ENCODE results near the gene UCHL5.
A peak's percentile ranks its signal among the peaks of the same experiment; 100 is the strongest.

Gene UCHL5

DNA sequence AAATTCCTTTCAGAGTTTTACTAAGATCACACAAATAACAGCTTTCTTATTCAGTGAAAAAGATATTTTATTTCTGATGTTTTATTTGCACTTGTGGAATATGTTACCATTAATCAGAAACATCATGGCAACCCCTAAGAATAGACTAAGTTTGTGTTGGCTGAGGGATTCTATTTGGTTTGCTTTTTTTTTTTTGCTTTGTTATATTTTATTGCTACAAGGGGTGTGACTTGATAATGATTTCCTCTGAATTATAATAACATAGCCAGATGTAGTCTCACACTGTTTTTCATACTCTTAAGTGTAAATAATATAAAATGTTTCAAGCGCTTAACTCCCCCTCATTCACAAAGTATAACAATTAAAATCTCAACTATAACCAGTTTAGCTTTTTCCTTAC lies 26.1 kb upstream of the UCHL5 start:
- DNase-seq, result no peak
- WGBS (ENCODE audit: extremely low coverage, insufficient coverage, low lambda C conversion rate), result 100% methylated on average over 1 of the region's 1 CpG
- Histone ChIP-seq H3K4me1 (ENCODE audit: control insufficient read depth, low read depth, low read length) (no peaks in the 10 kb centered on the region), H3K79me1 (ENCODE audit: low read length) (no peaks in the 10 kb centered on the region), H2BK5ac (ENCODE audit: low read length) (no peak overlapping the region), H3K23ac (ENCODE audit: low read length) (no peak overlapping the region), H3K9ac (ENCODE audit: low read length) (no peak overlapping the region), H3K4ac (ENCODE audit: low read depth, low read length) (no peak overlapping the region), H3K56ac (ENCODE audit: low read length) (no peak overlapping the region), H3K27me3 (ENCODE audit: insufficient read depth, low read length, poor library complexity) (no peaks in the 10 kb centered on the region), H4K8ac (ENCODE audit: low read depth, low read length) (no peak overlapping the region), H3K27ac (ENCODE audit: low read depth, low read length) (no peak overlapping the region), H2BK120ac (ENCODE audit: low read depth, low read length) (no peak overlapping the region), H2AK5ac (ENCODE audit: low read length) (no peak overlapping the region), H3K36me3 (ENCODE audit: control insufficient read depth, insufficient read depth, low read length) (no peaks in the 10 kb centered on the region), H2BK15ac (replicated peaks; ENCODE audit: low read depth) (no peak overlapping the region), H3K4me3 (ENCODE audit: low read length) (no peak overlapping the region), H3K4me2 (ENCODE audit: low read length) (no peak overlapping the region), H3K18ac (ENCODE audit: low read length) (no peak overlapping the region), H3K79me2 (ENCODE audit: control insufficient read depth, insufficient read depth, low read length) (no peaks in the 10 kb centered on the region), H4K5ac (ENCODE audit: low read length) (no peak overlapping the region)

DNA sequence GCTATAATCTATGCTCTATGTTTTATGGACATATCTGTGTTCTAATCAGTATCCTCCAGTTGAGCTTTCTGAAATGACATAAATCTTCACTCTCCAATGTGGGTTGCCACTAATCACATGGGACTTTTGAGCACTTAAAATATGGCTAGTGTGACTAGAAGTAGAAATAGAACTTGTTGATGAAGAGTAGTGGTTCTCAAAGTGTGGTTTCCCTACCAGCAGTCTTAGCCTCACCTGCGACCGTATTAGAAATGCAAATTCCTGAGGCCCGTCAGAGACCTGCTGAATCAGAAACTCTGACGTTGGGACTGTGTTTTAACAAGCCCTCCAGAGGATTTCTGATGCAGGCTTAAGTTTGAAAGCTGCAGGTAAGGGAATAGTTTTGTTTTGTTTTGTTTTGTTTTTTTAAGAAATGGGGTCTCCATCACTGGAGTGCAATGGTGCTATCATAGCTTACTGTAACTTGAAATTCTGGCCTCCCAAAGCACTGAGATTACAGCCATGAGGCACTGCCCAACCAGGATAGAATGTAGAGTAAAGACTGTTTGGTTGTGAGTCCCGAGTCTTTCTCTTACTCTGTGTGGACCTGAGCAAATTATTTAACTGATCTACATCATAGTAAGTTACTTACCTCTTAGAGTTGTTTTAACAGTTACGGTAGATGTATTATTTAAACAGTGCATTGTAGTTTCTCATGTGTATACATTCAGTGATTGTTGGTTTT lies 24.4 kb upstream of the UCHL5 start:
- H3K4me2 ChIP-seq (ENCODE audit: low read length), result no peak overlapping the region
- H2BK15ac ChIP-seq (replicated peaks; ENCODE audit: low read depth), result no peak overlapping the region
- H3K79me2 ChIP-seq (ENCODE audit: control insufficient read depth, insufficient read depth, low read length), result no peaks in the 10 kb centered on the region
- no peak overlapping the region for H3K56ac ChIP-seq (ENCODE audit: low read length)
- H3K79me1 ChIP-seq (ENCODE audit: low read length), result no peaks in the 10 kb centered on the region
- H3K9ac ChIP-seq (ENCODE audit: low read length), result no peak overlapping the region
- no CpG with 5 or more reads among the region's 6 CpGs for WGBS (ENCODE audit: extremely low coverage, insufficient coverage, low lambda C conversion rate)
- no peak overlapping the region for H2BK5ac ChIP-seq (ENCODE audit: low read length)
- H3K27me3 ChIP-seq (ENCODE audit: insufficient read depth, low read length, poor library complexity), result no peaks in the 10 kb centered on the region
- H3K4me3 ChIP-seq (ENCODE audit: low read length), result no peak overlapping the region
- no peak overlapping the region for H2AK5ac ChIP-seq (ENCODE audit: low read length)
- no peaks in the 10 kb centered on the region for H3K36me3 ChIP-seq (ENCODE audit: control insufficient read depth, insufficient read depth, low read length)
- H4K5ac ChIP-seq (ENCODE audit: low read length), result no peak overlapping the region
- H2BK120ac ChIP-seq (ENCODE audit: low read depth, low read length), result no peak overlapping the region
- no peak overlapping the region for H3K4ac ChIP-seq (ENCODE audit: low read depth, low read length)
- no peak overlapping the region for H3K27ac ChIP-seq (ENCODE audit: low read depth, low read length)
- no peak overlapping the region for H3K23ac ChIP-seq (ENCODE audit: low read length)
- DNase-seq, result no peak
- no peak overlapping the region for H4K8ac ChIP-seq (ENCODE audit: low read depth, low read length)
- H3K4me1 ChIP-seq (ENCODE audit: control insufficient read depth, low read depth, low read length), result no peaks in the 10 kb centered on the region
- no peak overlapping the region for H3K18ac ChIP-seq (ENCODE audit: low read length)

DNA sequence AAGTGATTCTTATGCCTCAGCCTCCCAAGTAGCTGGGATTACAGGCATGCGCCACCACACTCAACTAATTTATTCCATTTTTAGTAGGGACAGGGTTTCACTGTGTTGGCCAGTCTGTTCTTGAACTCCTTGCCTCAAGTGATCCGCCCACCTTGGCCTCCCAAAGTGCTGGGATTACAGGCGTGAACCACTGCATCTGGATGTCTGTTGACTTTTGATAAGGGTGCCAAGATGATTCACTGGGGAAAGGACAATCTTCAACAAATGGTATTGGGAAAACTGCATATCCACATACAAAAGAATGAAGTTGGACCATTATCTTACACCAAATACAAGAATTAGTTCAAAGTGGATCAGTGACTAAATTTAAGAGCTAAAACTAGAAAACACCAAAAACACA lies 20.0 kb upstream of the UCHL5 start:
- Histone ChIP-seq H3K4me2 (ENCODE audit: low read length) (no peak overlapping the region), H2BK120ac (ENCODE audit: low read depth, low read length) (no peak overlapping the region), H3K27me3 (ENCODE audit: insufficient read depth, low read length, poor library complexity) (no peaks in the 10 kb centered on the region), H4K5ac (ENCODE audit: low read length) (no peak overlapping the region), H3K9ac (ENCODE audit: low read length) (no peak overlapping the region), H2BK15ac (replicated peaks; ENCODE audit: low read depth) (no peak overlapping the region), H3K4me3 (ENCODE audit: low read length) (no peak overlapping the region), H3K56ac (ENCODE audit: low read length) (no peak overlapping the region), H2AK5ac (ENCODE audit: low read length) (no peak overlapping the region), H3K18ac (ENCODE audit: low read length) (no peak overlapping the region), H3K4me1 (ENCODE audit: control insufficient read depth, low read depth, low read length) (no peaks in the 10 kb centered on the region), H3K23ac (ENCODE audit: low read length) (no peak overlapping the region), H4K8ac (ENCODE audit: low read depth, low read length) (no peak overlapping the region), H2BK5ac (ENCODE audit: low read length) (no peak overlapping the region), H3K36me3 (ENCODE audit: control insufficient read depth, insufficient read depth, low read length) (no peaks in the 10 kb centered on the region), H3K27ac (ENCODE audit: low read depth, low read length) (no peak overlapping the region), H3K79me2 (ENCODE audit: control insufficient read depth, insufficient read depth, low read length) (peaks cover 3% of the 10 kb centered on the region), H3K79me1 (ENCODE audit: low read length) (peaks cover 2% of the 10 kb centered on the region), H3K4ac (ENCODE audit: low read depth, low read length) (no peak overlapping the region)
- DNase-seq, result peak; percentile 20
- no CpG with 5 or more reads among the region's 3 CpGs for WGBS (ENCODE audit: extremely low coverage, insufficient coverage, low lambda C conversion rate)

GRCh38 chr1:193077991-193078390 lies 18.8 kb upstream of the UCHL5 start:
- no peak overlapping the region for H2BK5ac ChIP-seq (ENCODE audit: low read length)
- no peak overlapping the region for H2BK120ac ChIP-seq (ENCODE audit: low read depth, low read length)

DNA sequence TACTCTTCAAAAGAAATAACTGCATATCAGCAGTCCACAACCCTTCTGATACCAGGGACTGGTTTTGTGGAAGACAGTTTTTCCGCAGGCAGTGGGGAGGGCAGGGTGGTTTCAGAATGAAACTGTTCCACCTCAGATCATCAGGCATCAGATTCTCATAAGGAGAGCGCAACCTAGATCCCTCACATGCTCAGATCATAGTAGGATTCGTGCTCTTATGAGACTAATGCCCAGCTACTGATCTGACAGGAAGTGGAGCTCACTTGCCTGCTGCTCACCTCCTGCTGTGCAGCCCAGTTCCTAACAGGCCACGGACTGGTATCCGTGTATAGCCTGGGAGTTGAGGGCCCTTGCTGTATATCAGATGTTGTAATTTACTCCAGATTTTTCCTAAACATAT lies 11.8 kb upstream of the UCHL5 start:
- Histone ChIP-seq H2BK5ac (ENCODE audit: low read length) (no peak overlapping the region), H3K79me1 (ENCODE audit: low read length) (peaks cover 14% of the 10 kb centered on the region), H4K5ac (ENCODE audit: low read length) (no peak overlapping the region), H3K36me3 (ENCODE audit: control insufficient read depth, insufficient read depth, low read length) (no peaks in the 10 kb centered on the region), H3K4me1 (ENCODE audit: control insufficient read depth, low read depth, low read length) (peaks cover 2% of the 10 kb centered on the region), H3K56ac (ENCODE audit: low read length) (no peak overlapping the region), H3K18ac (ENCODE audit: low read length) (no peak overlapping the region), H3K4me2 (ENCODE audit: low read length) (no peak overlapping the region), H3K4ac (ENCODE audit: low read depth, low read length) (no peak overlapping the region), H3K27me3 (ENCODE audit: insufficient read depth, low read length, poor library complexity) (no peaks in the 10 kb centered on the region), H3K9ac (ENCODE audit: low read length) (no peak overlapping the region), H3K4me3 (ENCODE audit: low read length) (no peak overlapping the region), H2BK120ac (ENCODE audit: low read depth, low read length) (no peak overlapping the region), H4K8ac (ENCODE audit: low read depth, low read length) (no peak overlapping the region), H2BK15ac (replicated peaks; ENCODE audit: low read depth) (no peak overlapping the region), H3K23ac (ENCODE audit: low read length) (no peak overlapping the region), H3K27ac (ENCODE audit: low read depth, low read length) (no peak overlapping the region), H2AK5ac (ENCODE audit: low read length) (no peak overlapping the region), H3K79me2 (ENCODE audit: control insufficient read depth, insufficient read depth, low read length) (peaks cover 15% of the 10 kb centered on the region)
- WGBS (ENCODE audit: extremely low coverage, insufficient coverage, low lambda C conversion rate), result no CpG with 5 or more reads among the region's 5 CpGs
- DNase-seq, result peak; percentile 56

More at GRCh38 chr1:193077991-193078390, 18.8 kb upstream of the UCHL5 start:
- no peaks in the 10 kb centered on the region for H3K4me1 ChIP-seq (ENCODE audit: control insufficient read depth, low read depth, low read length)
- H2AK5ac ChIP-seq (ENCODE audit: low read length), result no peak overlapping the region
- no peaks in the 10 kb centered on the region for H3K36me3 ChIP-seq (ENCODE audit: control insufficient read depth, insufficient read depth, low read length)
- no peak overlapping the region for H4K8ac ChIP-seq (ENCODE audit: low read depth, low read length)
- no peak overlapping the region for H3K4me2 ChIP-seq (ENCODE audit: low read length)
- no peak overlapping the region for H3K4ac ChIP-seq (ENCODE audit: low read depth, low read length)
- no peak overlapping the region for H3K18ac ChIP-seq (ENCODE audit: low read length)
- DNase-seq, result no peak
- no peaks in the 10 kb centered on the region for H3K27me3 ChIP-seq (ENCODE audit: insufficient read depth, low read length, poor library complexity)
- no peak overlapping the region for H4K5ac ChIP-seq (ENCODE audit: low read length)
- peaks cover 5% of the 10 kb centered on the region for H3K79me2 ChIP-seq (ENCODE audit: control insufficient read depth, insufficient read depth, low read length)
- H3K27ac ChIP-seq (ENCODE audit: low read depth, low read length), result no peak overlapping the region
- no peak overlapping the region for H2BK15ac ChIP-seq (replicated peaks; ENCODE audit: low read depth)
- no peak overlapping the region for H3K56ac ChIP-seq (ENCODE audit: low read length)
- no peak overlapping the region for H3K9ac ChIP-seq (ENCODE audit: low read length)
- no peak overlapping the region for H3K4me3 ChIP-seq (ENCODE audit: low read length)
- peaks cover 2% of the 10 kb centered on the region for H3K79me1 ChIP-seq (ENCODE audit: low read length)
- no peak overlapping the region for H3K23ac ChIP-seq (ENCODE audit: low read length)

GRCh38 chr1:193070386-193070753 lies 11.2 kb upstream of the UCHL5 start:
- Histone ChIP-seq H2BK5ac (ENCODE audit: low read length) (no peak overlapping the region), H3K79me2 (ENCODE audit: control insufficient read depth, insufficient read depth, low read length) (peaks cover 15% of the 10 kb centered on the region), H3K27me3 (ENCODE audit: insufficient read depth, low read length, poor library complexity) (no peaks in the 10 kb centered on the region), H2AK5ac (ENCODE audit: low read length) (no peak overlapping the region), H4K5ac (ENCODE audit: low read length) (no peak overlapping the region), H3K18ac (ENCODE audit: low read length) (no peak overlapping the region), H3K9ac (ENCODE audit: low read length) (no peak overlapping the region), H3K56ac (ENCODE audit: low read length) (no peak overlapping the region), H3K4me2 (ENCODE audit: low read length) (no peak overlapping the region), H3K27ac (ENCODE audit: low read depth, low read length) (no peak overlapping the region), H3K23ac (ENCODE audit: low read length) (no peak overlapping the region), H4K8ac (ENCODE audit: low read depth, low read length) (no peak overlapping the region), H3K79me1 (ENCODE audit: low read length) (peaks cover 14% of the 10 kb centered on the region), H3K4me1 (ENCODE audit: control insufficient read depth, low read depth, low read length) (peaks cover 2% of the 10 kb centered on the region), H2BK120ac (ENCODE audit: low read depth, low read length) (no peak overlapping the region), H2BK15ac (replicated peaks; ENCODE audit: low read depth) (no peak overlapping the region), H3K4ac (ENCODE audit: low read depth, low read length) (no peak overlapping the region), H3K4me3 (ENCODE audit: low read length) (no peak overlapping the region), H3K36me3 (ENCODE audit: control insufficient read depth, insufficient read depth, low read length) (no peaks in the 10 kb centered on the region)
- WGBS (ENCODE audit: extremely low coverage, insufficient coverage, low lambda C conversion rate), result no CpG with 5 or more reads among the region's 2 CpGs
- no peak for DNase-seq

All from mesendoderm (in vitro differentiated cells).